Fibroblast of lung (primary cell): ENCODE results near the gene CCDC93. TPM values are rescaled to one million over a fixed set of nuclear protein-coding genes. Genes with fewer than 3 reads are reported as not detected.

Experiments used
- DNase-seq, 2 donors: peaks; one replicate each; pipeline versions ENCODE4 v3.0.0 to v3.0.0-alpha.2; 2010; ENCODE audit warnings: low read depth in 2 of 2
- H2AFZ ChIP-seq: 2 replicates; pipeline ENCODE4 v1.5.1; 2012; ENCODE audit warnings: low read length, control low read depth, inconsistent platforms
- H3K27ac ChIP-seq: 2 replicates; pipeline ENCODE4 v1.5.1; 2011; ENCODE audit warnings: low read length, control low read depth; ENCODE audit not compliant: insufficient read depth
- H3K27me3 ChIP-seq: 2 replicates; pipeline ENCODE4 v1.5.1; 2011; ENCODE audit warnings: mild to moderate bottlenecking, low read length; ENCODE audit not compliant: control insufficient read depth, insufficient read depth
- H3K36me3 ChIP-seq: 2 replicates; pipeline ENCODE4 v1.5.1; 2011; ENCODE audit warnings: low read length; ENCODE audit not compliant: control insufficient read depth, insufficient read depth
- H3K4me1 ChIP-seq: 2 replicates; pipeline ENCODE4 v1.5.1; 2011; ENCODE audit warnings: low read length; ENCODE audit not compliant: control insufficient read depth, insufficient read depth; ENCODE audit errors: extremely low read depth
- H3K4me2 ChIP-seq: 2 replicates; pipeline ENCODE4 v1.5.1; 2011; ENCODE audit warnings: low read length, control low read depth; ENCODE audit not compliant: insufficient read depth; ENCODE audit errors: extremely low read depth
- H3K4me3 ChIP-seq, 4 experiments: fragments of 200-600 bp in 1 of 4; sonication (generic) in 1 of 4; replicated peaks in 1 of 4; 2 replicates each; pipeline ENCODE4 v1.5.1; 2011 to 2016; ENCODE audit warnings: low read length in 4 of 4, low read depth in 3 of 4, mild to moderate bottlenecking in 3 of 4, control low read depth in 2 of 4, inconsistent platforms in 1 of 4, mixed read lengths in 1 of 4; ENCODE audit not compliant: insufficient read depth in 1 of 4; ENCODE audit errors: control extremely low read depth in 1 of 4
- H3K79me2 ChIP-seq: 2 replicates; pipeline ENCODE4 v1.5.1; 2012; ENCODE audit warnings: mild to moderate bottlenecking, low read length, inconsistent platforms; ENCODE audit not compliant: control insufficient read depth, insufficient read depth
- H3K9ac ChIP-seq: 2 replicates; pipeline ENCODE4 v1.5.1; 2011; ENCODE audit warnings: mild to moderate bottlenecking, low read length, control low read depth; ENCODE audit not compliant: insufficient read depth
- H3K9me3 ChIP-seq: 2 replicates; pipeline ENCODE4 v1.5.1; 2012; ENCODE audit warnings: low read depth, low read length; ENCODE audit not compliant: control insufficient read depth, insufficient read depth
- H4K20me1 ChIP-seq: 2 replicates; pipeline ENCODE4 v1.5.1; 2011; ENCODE audit warnings: low read length; ENCODE audit not compliant: control insufficient read depth, insufficient read depth; ENCODE audit errors: extremely low read depth
- EZH2 ChIP-seq: IDR thresholded peaks from 2 replicates; pipeline ENCODE4 v1.5.1; 2012; ENCODE audit warnings: low read length, control low read depth, mild to moderate bottlenecking; ENCODE audit errors: missing control alignments
- polyA plus RNA-seq, 2 donors: library from polyadenylated mRNA; depleted of rRNA in 1 of 2; stranded (reverse) in 1 of 2; unstranded in 1 of 2; fragments of >200 nt; gene quantifications; 2 replicates each; pipeline ENCODE4 v1.2.1, GENCODE V29; 2011 to 2012; ENCODE audit warnings: missing spikeins in 1 of 2
- total RNA-seq: library from RNA; depleted of rRNA; stranded (reverse); fragments of >200 nt; gene quantifications from 2 replicates; pipeline ENCODE4 v1.2.1, GENCODE V29; 2014
- TF ChIP-seq, protein P1 (sequence below), 2 donors: IDR thresholded peaks in 1 of 2; conservative IDR thresholded peaks in 1 of 2; 1 replicate in 1 of 2; 2 replicates in 1 of 2; pipeline ENCODE4 v1.5.1; 2011 to 2012; ENCODE audit warnings: low read length in 2 of 2, control low read depth in 1 of 2, inconsistent platforms in 1 of 2, low read depth in 1 of 2, mild to moderate bottlenecking in 1 of 2

CCDC93 gene
- total and polyA plus RNA-seq, 2 donors (not counting 1 experiment from before 2014, with no cell fraction given) = 15.1 to 32.0 TPM

- Histone ChIP-seq H3K4me3 (no peak overlapping the region), H3K9ac (no peak overlapping the region), H2AFZ (no peak overlapping the region), H3K27ac (no peak overlapping the region), H3K79me2 (no peaks in the 10 kb centered on the region), H4K20me1 (no peaks in the 10 kb centered on the region), H3K27me3 (no peaks in the 10 kb centered on the region), H3K4me1 (no peaks in the 10 kb centered on the region), H3K9me3 (no peaks in the 10 kb centered on the region), H3K36me3 (peaks cover 15% of the 10 kb centered on the region), H3K4me2 (no peak overlapping the region)
- DNase-seq = no peak
- no peak for TF ChIP-seq EZH2
- TF ChIP-seq, protein P1, sequence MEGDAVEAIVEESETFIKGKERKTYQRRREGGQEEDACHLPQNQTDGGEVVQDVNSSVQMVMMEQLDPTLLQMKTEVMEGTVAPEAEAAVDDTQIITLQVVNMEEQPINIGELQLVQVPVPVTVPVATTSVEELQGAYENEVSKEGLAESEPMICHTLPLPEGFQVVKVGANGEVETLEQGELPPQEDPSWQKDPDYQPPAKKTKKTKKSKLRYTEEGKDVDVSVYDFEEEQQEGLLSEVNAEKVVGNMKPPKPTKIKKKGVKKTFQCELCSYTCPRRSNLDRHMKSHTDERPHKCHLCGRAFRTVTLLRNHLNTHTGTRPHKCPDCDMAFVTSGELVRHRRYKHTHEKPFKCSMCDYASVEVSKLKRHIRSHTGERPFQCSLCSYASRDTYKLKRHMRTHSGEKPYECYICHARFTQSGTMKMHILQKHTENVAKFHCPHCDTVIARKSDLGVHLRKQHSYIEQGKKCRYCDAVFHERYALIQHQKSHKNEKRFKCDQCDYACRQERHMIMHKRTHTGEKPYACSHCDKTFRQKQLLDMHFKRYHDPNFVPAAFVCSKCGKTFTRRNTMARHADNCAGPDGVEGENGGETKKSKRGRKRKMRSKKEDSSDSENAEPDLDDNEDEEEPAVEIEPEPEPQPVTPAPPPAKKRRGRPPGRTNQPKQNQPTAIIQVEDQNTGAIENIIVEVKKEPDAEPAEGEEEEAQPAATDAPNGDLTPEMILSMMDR (conservative IDR thresholded peaks at IDR 0.05 in 1 of 2, IDR thresholded peaks at IDR 0.05 in 1 of 2; ENCODE audit: low read depth in 1 of 2, low read length in 2 of 2) = no peak
Observed at GRCh38 chr2:117935954-117936353, 77.9 kb downstream of the CCDC93 start.

- DNase-seq = no peak
- Histone ChIP-seq H2AFZ (no peak overlapping the region), H3K79me2 (no peaks in the 10 kb centered on the region), H3K27me3 (no peaks in the 10 kb centered on the region), H4K20me1 (no peaks in the 10 kb centered on the region), H3K9ac (no peak overlapping the region), H3K4me3 (no peak overlapping the region), H3K36me3 (peaks cover 12% of the 10 kb centered on the region), H3K27ac (no peak overlapping the region), H3K9me3 (no peaks in the 10 kb centered on the region), H3K4me2 (no peak overlapping the region), H3K4me1 (no peaks in the 10 kb centered on the region)
- no peak for TF ChIP-seq EZH2
- TF ChIP-seq, protein P1 (conservative IDR thresholded peaks at IDR 0.05 in 1 of 2, IDR thresholded peaks at IDR 0.05 in 1 of 2; ENCODE audit: low read depth in 1 of 2, low read length in 2 of 2) = no peak
Observed at GRCh38 chr2:117935456-117935855, 78.4 kb downstream of the CCDC93 start.

GRCh38 chr2:117933884-117934354, 80.0 kb downstream of the CCDC93 start:
- H3K4me1 ChIP-seq = no peaks in the 10 kb centered on the region
- no peak overlapping the region for H3K4me2 ChIP-seq
- no peak overlapping the region for H2AFZ ChIP-seq
- H3K79me2 ChIP-seq = no peaks in the 10 kb centered on the region
- no peak overlapping the region for H3K9ac ChIP-seq
- DNase-seq = no peak
- no peak for TF ChIP-seq EZH2
- TF ChIP-seq, protein P1 (conservative IDR thresholded peaks at IDR 0.05 in 1 of 2, IDR thresholded peaks at IDR 0.05 in 1 of 2; ENCODE audit: low read depth in 1 of 2, low read length in 2 of 2) = no peak
- no peaks in the 10 kb centered on the region for H3K9me3 ChIP-seq
- no peak overlapping the region for H3K4me3 ChIP-seq
- peaks cover 10% of the 10 kb centered on the region for H3K36me3 ChIP-seq
- no peaks in the 10 kb centered on the region for H3K27me3 ChIP-seq
- H3K27ac ChIP-seq = no peak overlapping the region
- H4K20me1 ChIP-seq = no peaks in the 10 kb centered on the region
